Loucy (cell line): ENCODE data around the gene ISX.

Experiments used
- H2AFZ ChIP-seq: fragments of 200-600 bp; sonication (generic); 2 replicates; pipeline ENCODE4 v1.6.0; 2016; ENCODE audit warnings: antibody characterized with exemption, mild to moderate bottlenecking, low read length, moderate library complexity
- H3F3A ChIP-seq: fragments of 200-600 bp; 2 replicates; pipeline ENCODE4 v1.6.0; 2016; ENCODE audit warnings: antibody characterized with exemption, low read depth, mild to moderate bottlenecking
- H3K27me3 ChIP-seq: fragments of 200-600 bp; sonication (generic); 2 replicates; pipeline ENCODE4 v1.6.1; 2014; ENCODE audit warnings: low read length, mild to moderate bottlenecking; ENCODE audit not compliant: insufficient read depth, poor library complexity, severe bottlenecking
- H3K36me3 ChIP-seq: fragments of 200-600 bp; sonication (generic); 2 replicates; pipeline ENCODE4 v1.6.1; 2016; ENCODE audit warnings: low read length; ENCODE audit not compliant: insufficient read depth
- H3K4me1 ChIP-seq: fragments of 200-600 bp; sonication (generic); 2 replicates; pipeline ENCODE4 v1.5.1; 2014; ENCODE audit warnings: low read length, mild to moderate bottlenecking; ENCODE audit not compliant: insufficient read depth, poor library complexity, severe bottlenecking
- H3K4me2 ChIP-seq: fragments of 200-600 bp; sonication (generic); 2 replicates; pipeline ENCODE4 v1.6.0; 2014; ENCODE audit warnings: antibody characterized with exemption, low read length, low read depth, mild to moderate bottlenecking; ENCODE audit not compliant: poor library complexity, severe bottlenecking
- H3K4me3 ChIP-seq: fragments of 200-600 bp; sonication (generic); 2 replicates; pipeline ENCODE4 v1.5.1; 2014; ENCODE audit warnings: low read length, mild to moderate bottlenecking, mixed read lengths; ENCODE audit not compliant: poor library complexity, severe bottlenecking
- H3K79me2 ChIP-seq: fragments of 200-600 bp; sonication (generic); 2 replicates; pipeline ENCODE4 v1.6.1; 2014; ENCODE audit warnings: low read length; ENCODE audit not compliant: insufficient read depth
- H3K9ac ChIP-seq: fragments of 200-600 bp; sonication (generic); 2 replicates; pipeline ENCODE4 v1.6.0; 2014; ENCODE audit warnings: mild to moderate bottlenecking, low read depth, low read length, moderate library complexity; ENCODE audit not compliant: poor library complexity, severe bottlenecking
- H3K9me2 ChIP-seq: fragments of 200-600 bp; sonication (generic); replicated peaks from 2 replicates; pipeline ENCODE4 v1.6.1; 2016; ENCODE audit warnings: low read depth, low read length, mixed read lengths
- H3K9me3 ChIP-seq: fragments of 200-600 bp; sonication (generic); 2 replicates; pipeline ENCODE4 v1.6.1; 2014; ENCODE audit warnings: mild to moderate bottlenecking, antibody characterized with exemption, low read length, low read depth; ENCODE audit not compliant: insufficient read depth
- H4K20me1 ChIP-seq: fragments of 200-600 bp; sonication (generic); 2 replicates; pipeline ENCODE4 v1.6.0; 2014; ENCODE audit warnings: antibody characterized with exemption, low read length, mild to moderate bottlenecking; ENCODE audit not compliant: insufficient read depth, poor library complexity, severe bottlenecking
- CTCF ChIP-seq: fragments of 200-600 bp; sonication (generic); conservative IDR thresholded peaks from 2 replicates; pipeline ENCODE4 v1.5.1; 2014; ENCODE audit warnings: mild to moderate bottlenecking, antibody characterized with exemption, low read length
- EZH2phosphoT487 ChIP-seq: fragments of 200-600 bp; IDR thresholded peaks from 2 replicates; pipeline ENCODE4 v1.6.1; 2018; ENCODE audit warnings: antibody characterized with exemption, mild to moderate bottlenecking, moderate library complexity, borderline replicate concordance

Gene ISX

GRCh38 chr22:35074583-35074982 lies 8.6 kb downstream of the ISX start:
- no peak overlapping the region for H2AFZ ChIP-seq
- H3K4me1 ChIP-seq: no peaks in the 10 kb centered on the region
- H3K4me2 ChIP-seq: no peak overlapping the region
- H3K79me2 ChIP-seq: no peaks in the 10 kb centered on the region
- no peak overlapping the region for H3K4me3 ChIP-seq
- H3F3A ChIP-seq: no peaks in the 10 kb centered on the region
- H3K9me2 ChIP-seq: no peaks in the 10 kb centered on the region
- TF ChIP-seq CTCF (no peak), EZH2phosphoT487 (no peak)
- H3K9me3 ChIP-seq: no peaks in the 10 kb centered on the region; the same call in 1 of the 2 replicates
- no peaks in the 10 kb centered on the region for H4K20me1 ChIP-seq
- H3K36me3 ChIP-seq: no peaks in the 10 kb centered on the region
- H3K9ac ChIP-seq: no peak overlapping the region
- H3K27me3 ChIP-seq: no peaks in the 10 kb centered on the region

- no peaks in the 10 kb centered on the region for H3K27me3 ChIP-seq
- TF ChIP-seq CTCF (no peak), EZH2phosphoT487 (no peak)
- no peak overlapping the region for H3K4me3 ChIP-seq
- H3K4me1 ChIP-seq: no peaks in the 10 kb centered on the region
- H2AFZ ChIP-seq: no peak overlapping the region
- no peak overlapping the region for H3K9ac ChIP-seq
- H3K9me3 ChIP-seq: no peaks in the 10 kb centered on the region
- H4K20me1 ChIP-seq: no peaks in the 10 kb centered on the region
- no peaks in the 10 kb centered on the region for H3K36me3 ChIP-seq
- H3K9me2 ChIP-seq: no peaks in the 10 kb centered on the region
- H3K4me2 ChIP-seq: no peak overlapping the region
- no peaks in the 10 kb centered on the region for H3F3A ChIP-seq
- H3K79me2 ChIP-seq: no peaks in the 10 kb centered on the region
Measured at GRCh38 chr22:35076630-35077029, 10.7 kb downstream of the ISX start.

GRCh38 chr22:35085621-35086020 lies 19.7 kb downstream of the ISX start:
- no peak overlapping the region for H3K4me3 ChIP-seq
- no peaks in the 10 kb centered on the region for H3K36me3 ChIP-seq
- H2AFZ ChIP-seq: no peak overlapping the region
- no peaks in the 10 kb centered on the region for H3F3A ChIP-seq
- H3K4me1 ChIP-seq: no peaks in the 10 kb centered on the region
- H3K9me3 ChIP-seq: 0 out of 2 replicates have a peak, but pooled peaks cover 3% of the 10 kb centered on the region
- H3K79me2 ChIP-seq: no peaks in the 10 kb centered on the region
- no peaks in the 10 kb centered on the region for H3K27me3 ChIP-seq
- no peak for TF ChIP-seq CTCF
- H3K9me2 ChIP-seq: no peaks in the 10 kb centered on the region
- H3K4me2 ChIP-seq: no peak overlapping the region
- no peak overlapping the region for H3K9ac ChIP-seq
- no peaks in the 10 kb centered on the region for H4K20me1 ChIP-seq
